ENCODE measurements around the gene ZNF790.

ZNF790 gene

DNA sequence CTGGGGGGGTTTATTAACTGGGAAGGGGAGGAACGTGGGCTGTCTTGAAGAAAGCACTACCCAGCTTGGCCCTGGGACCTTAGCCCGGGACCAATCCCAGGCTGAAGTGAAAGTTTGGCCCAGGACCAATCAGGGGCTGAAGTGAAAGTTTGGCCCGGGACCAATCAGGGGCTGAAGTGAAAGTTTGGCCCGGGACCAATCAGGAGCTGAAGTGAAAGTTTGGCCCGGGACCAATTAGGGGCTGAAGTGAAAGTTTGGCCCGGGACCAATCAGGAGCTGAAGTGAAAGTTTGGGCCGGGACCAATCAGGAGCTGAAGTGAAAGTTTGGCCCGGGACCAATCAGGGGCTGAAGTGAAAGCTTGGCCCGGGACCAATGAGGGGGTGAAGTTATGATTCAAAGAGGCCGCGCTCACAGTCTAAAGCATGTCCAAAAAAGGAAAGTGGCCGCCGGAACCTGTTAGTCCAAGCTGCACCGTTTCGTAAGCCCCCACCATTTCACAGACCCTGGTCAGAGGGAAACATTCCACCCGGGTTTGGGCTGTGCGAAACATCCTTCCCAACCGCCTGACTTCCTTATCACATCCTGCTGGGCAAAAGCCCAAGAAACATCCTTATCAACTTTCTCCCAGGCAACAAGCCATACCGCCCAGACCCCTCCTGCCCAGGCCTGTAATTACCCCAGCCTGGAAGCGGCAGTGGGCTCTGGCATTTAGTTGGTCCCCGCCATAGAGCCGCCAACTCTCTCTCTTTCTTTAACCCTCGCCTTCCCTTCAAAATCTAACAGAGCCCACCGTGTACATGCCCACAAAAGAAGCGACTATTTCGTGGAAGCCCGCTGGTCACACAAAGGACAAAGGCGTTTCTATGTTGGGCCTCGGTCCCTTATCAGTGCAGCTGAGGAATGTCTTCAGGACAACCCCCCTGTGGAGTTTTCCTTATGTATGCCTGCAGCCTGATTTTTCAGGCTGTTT is 66.6 kb downstream of the ZNF790 start:
- ChIA-PET POLR2A (no interaction called here), CTCF (no interaction called here)
- no peak for DNase-seq (ENCODE audit: extremely low spot score)
- no peak for TF ChIP-seq ARNT (IDR thresholded peaks at IDR 0.05)
- no peak for TF ChIP-seq SUZ12 (IDR thresholded peaks at IDR 0.05)
- no peak for TF ChIP-seq BHLHE40 (IDR thresholded peaks at IDR 0.05; ENCODE audit: borderline replicate concordance)
- TF ChIP-seq LEF1 (IDR thresholded peaks at IDR 0.05; ENCODE audit: borderline replicate concordance) = no peak
- TF ChIP-seq FOXA1 (IDR thresholded peaks at IDR 0.05) = no peak
